HEK293 (cell line): Measurements from ENCODE around the gene GAP43.

Source experiments
- CTCF ChIA-PET: fragments of 350-600 bp; formaldehyde crosslinking; extraction: SDS; loops from one replicate; lab custom pipeline; 2021; ENCODE audit warnings: antibody characterized with exemption; lab: Yijun Ruan, JAX
- POLR2A ChIA-PET: fragments of 300-600 bp; formaldehyde crosslinking; extraction: SDS; loops from one replicate; lab custom pipeline; 2020; ENCODE audit warnings: antibody characterized with exemption, inconsistent platforms; lab: Yijun Ruan, JAX
- H3K27ac ChIP-seq: fragments of 200-500 bp; sonication (Bioruptor generic); 2 replicates; pipeline ENCODE4 v1.5.1; 2014; ENCODE audit warnings: low read depth, low read length, control low read depth, inconsistent platforms; ENCODE audit errors: extremely low read depth
- H3K36me3 ChIP-seq, 2 experiments: fragments of 200-500 bp in 1 of 2; sonication (Bioruptor generic) in 1 of 2; 1 replicate in 1 of 2; 2 replicates in 1 of 2; pipeline ENCODE4 v1.5.1; 2014 to 2017; ENCODE audit warnings: inconsistent platforms in 2 of 2, low read length in 2 of 2; ENCODE audit not compliant: control insufficient read depth in 2 of 2, insufficient read depth in 1 of 2
- H3K4me1 ChIP-seq: fragments of 200-500 bp; sonication (Bioruptor generic); 2 replicates; pipeline ENCODE4 v1.5.1; 2014; ENCODE audit warnings: mild to moderate bottlenecking, low read length, inconsistent platforms; ENCODE audit not compliant: control insufficient read depth, insufficient read depth
- H3K4me3 ChIP-seq: 2 replicates; pipeline ENCODE4 v1.5.1; 2011; ENCODE audit warnings: low read depth, mild to moderate bottlenecking, control low read depth, low read length, moderate library complexity
- H3K9me3 ChIP-seq: fragments of 200-500 bp; sonication (Bioruptor generic); 2 replicates; pipeline ENCODE4 v1.5.1; 2014; ENCODE audit warnings: low read depth, low read length, inconsistent platforms; ENCODE audit not compliant: control insufficient read depth, insufficient read depth
- GFI1B ChIP-seq: fragments of 450-650 bp; formaldehyde crosslinking; IDR thresholded peaks from 2 replicates; pipeline ENCODE4 v1.5.1; 2016; ENCODE audit warnings: missing biosample characterization, missing genetic modification characterization
- KLF10 ChIP-seq: fragments of 450-650 bp; IDR thresholded peaks from 2 replicates; pipeline ENCODE4 v1.5.1; 2018; ENCODE audit warnings: missing biosample characterization, mild to moderate bottlenecking, missing genetic modification characterization
- OSR2 ChIP-seq: fragments of 450-650 bp; formaldehyde crosslinking; IDR thresholded peaks from 2 replicates; pipeline ENCODE4 v1.5.1; 2016; ENCODE audit warnings: missing biosample characterization, missing genetic modification characterization
- ZBTB17 ChIP-seq: fragments of 450-650 bp; formaldehyde crosslinking; IDR thresholded peaks from 2 replicates; pipeline ENCODE4 v1.5.1; 2016; ENCODE audit warnings: missing biosample characterization, missing genetic modification characterization
- ZBTB20 ChIP-seq: fragments of 450-650 bp; formaldehyde crosslinking; IDR thresholded peaks from 2 replicates; pipeline ENCODE4 v1.5.1; 2016; ENCODE audit warnings: missing biosample characterization, missing genetic modification characterization
- ZFP69B ChIP-seq: fragments of 450-650 bp; formaldehyde crosslinking; IDR thresholded peaks from 2 replicates; pipeline ENCODE4 v1.5.1; 2016; ENCODE audit warnings: missing biosample characterization, missing genetic modification characterization
- ZIC2 ChIP-seq: fragments of 450-650 bp; formaldehyde crosslinking; IDR thresholded peaks from 2 replicates; pipeline ENCODE4 v1.5.1; 2016; ENCODE audit warnings: missing biosample characterization, missing genetic modification characterization
- ZNF133 ChIP-seq: fragments of 450-650 bp; formaldehyde crosslinking; IDR thresholded peaks from 2 replicates; pipeline ENCODE4 v1.5.1; 2016; ENCODE audit warnings: missing biosample characterization, missing genetic modification characterization
- ZNF248 ChIP-seq: fragments of 450-650 bp; formaldehyde crosslinking; IDR thresholded peaks from 2 replicates; pipeline ENCODE4 v1.5.1; 2017; ENCODE audit warnings: missing biosample characterization, missing genetic modification characterization
- ZNF366 ChIP-seq: fragments of 450-650 bp; formaldehyde crosslinking; conservative IDR thresholded peaks from 2 replicates; pipeline ENCODE4 v1.5.1; 2016; ENCODE audit warnings: missing biosample characterization, missing genetic modification characterization
- ZNF433 ChIP-seq: fragments of 450-650 bp; formaldehyde crosslinking; IDR thresholded peaks from 2 replicates; pipeline ENCODE4 v1.5.1; 2016; ENCODE audit warnings: missing biosample characterization, missing genetic modification characterization, low read depth
- ZNF48 ChIP-seq: fragments of 450-650 bp; formaldehyde crosslinking; IDR thresholded peaks from 2 replicates; pipeline ENCODE4 v1.5.1; 2016; ENCODE audit warnings: missing biosample characterization, missing genetic modification characterization
- ZNF514 ChIP-seq: fragments of 450-650 bp; formaldehyde crosslinking; IDR thresholded peaks from 2 replicates; pipeline ENCODE4 v1.5.1; 2016; ENCODE audit warnings: missing biosample characterization, missing genetic modification characterization
- ZNF654 ChIP-seq: fragments of 450-650 bp; formaldehyde crosslinking; IDR thresholded peaks from 2 replicates; pipeline ENCODE4 v1.5.1; 2016; ENCODE audit warnings: low read depth, missing biosample characterization, missing genetic modification characterization
- ZNF677 ChIP-seq: fragments of 450-650 bp; IDR thresholded peaks from 2 replicates; pipeline ENCODE4 v1.5.0; 2018; ENCODE audit warnings: missing biosample characterization, mild to moderate bottlenecking, missing genetic modification characterization, moderate library complexity
- ZNF692 ChIP-seq: fragments of 450-650 bp; formaldehyde crosslinking; IDR thresholded peaks from 2 replicates; pipeline ENCODE4 v1.5.1; 2016; ENCODE audit warnings: missing biosample characterization, missing genetic modification characterization
- ZNF747 ChIP-seq: fragments of 450-650 bp; formaldehyde crosslinking; IDR thresholded peaks from 2 replicates; pipeline ENCODE4 v1.5.1; 2016; ENCODE audit warnings: missing biosample characterization, missing genetic modification characterization
- ZNF785 ChIP-seq: fragments of 450-650 bp; formaldehyde crosslinking; IDR thresholded peaks from 2 replicates; pipeline ENCODE4 v1.5.1; 2016; ENCODE audit warnings: missing biosample characterization, missing genetic modification characterization
- ZNF837 ChIP-seq: fragments of 450-650 bp; formaldehyde crosslinking; IDR thresholded peaks from 2 replicates; pipeline ENCODE4 v1.5.1; 2016; ENCODE audit warnings: missing biosample characterization, missing genetic modification characterization
- ZSCAN30 ChIP-seq: fragments of 450-650 bp; IDR thresholded peaks from 2 replicates; pipeline ENCODE4 v1.5.1; 2018; ENCODE audit warnings: missing biosample characterization, mild to moderate bottlenecking, missing genetic modification characterization, moderate library complexity
- TF ChIP-seq, protein P1 (sequence below): fragments of 450-650 bp; formaldehyde crosslinking; IDR thresholded peaks from 2 replicates; pipeline ENCODE4 v1.5.1; 2017; ENCODE audit warnings: missing biosample characterization, missing genetic modification characterization
- TF ChIP-seq, protein P2 (sequence below): fragments of 450-650 bp; formaldehyde crosslinking; IDR thresholded peaks from 2 replicates; pipeline ENCODE4 v1.5.1; 2016; ENCODE audit warnings: missing biosample characterization, missing genetic modification characterization

The GAP43 gene

DNA sequence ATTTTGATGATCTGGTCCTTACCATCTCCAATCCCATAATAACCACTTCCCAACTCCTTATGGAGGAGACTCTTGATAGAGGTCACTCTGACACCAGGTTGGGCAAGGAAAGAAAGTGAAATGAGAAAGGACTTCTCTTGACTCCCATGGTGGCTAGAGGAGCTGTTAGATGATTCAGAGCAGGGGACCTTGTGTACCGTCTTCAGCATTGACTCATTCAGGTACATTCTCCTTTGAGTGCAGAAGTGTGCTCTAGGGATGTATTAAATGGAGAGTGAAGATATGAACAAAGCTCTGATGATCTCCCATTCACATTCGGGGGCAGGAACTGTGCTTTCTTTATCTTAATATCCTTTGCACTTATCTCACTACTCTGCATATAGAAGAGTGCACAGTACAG lies 46.3 kb upstream of the GAP43 start:
- Histone ChIP-seq H3K36me3 (no peaks in the 10 kb centered on the region), H3K9me3 (no peaks in the 10 kb centered on the region), H3K4me3 (no peak overlapping the region), H3K4me1 (no peaks in the 10 kb centered on the region), H3K27ac (no peak overlapping the region)
- POLR2A ChIA-PET = no interaction called here
- no peak for TF ChIP-seq ZNF366
- TF ChIP-seq ZNF747 (tag by site-specific recombination) = no peak
- TF ChIP-seq ZFP69B (tag by site-specific recombination) = no peak
- TF ChIP-seq ZNF514 (tag by site-specific recombination) = no peak
- TF ChIP-seq KLF10 = no peak
- no peak for TF ChIP-seq ZNF48 (tag by site-specific recombination)
- no peak for TF ChIP-seq GFI1B (tag by site-specific recombination)
- no peak for TF ChIP-seq ZBTB20 (tag by site-specific recombination)
- no peak for TF ChIP-seq ZNF785 (tag by site-specific recombination)
- TF ChIP-seq, protein P1, sequence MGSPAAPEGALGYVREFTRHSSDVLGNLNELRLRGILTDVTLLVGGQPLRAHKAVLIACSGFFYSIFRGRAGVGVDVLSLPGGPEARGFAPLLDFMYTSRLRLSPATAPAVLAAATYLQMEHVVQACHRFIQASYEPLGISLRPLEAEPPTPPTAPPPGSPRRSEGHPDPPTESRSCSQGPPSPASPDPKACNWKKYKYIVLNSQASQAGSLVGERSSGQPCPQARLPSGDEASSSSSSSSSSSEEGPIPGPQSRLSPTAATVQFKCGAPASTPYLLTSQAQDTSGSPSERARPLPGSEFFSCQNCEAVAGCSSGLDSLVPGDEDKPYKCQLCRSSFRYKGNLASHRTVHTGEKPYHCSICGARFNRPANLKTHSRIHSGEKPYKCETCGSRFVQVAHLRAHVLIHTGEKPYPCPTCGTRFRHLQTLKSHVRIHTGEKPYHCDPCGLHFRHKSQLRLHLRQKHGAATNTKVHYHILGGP (tag by site-specific recombination) = no peak
- TF ChIP-seq ZBTB17 (tag by site-specific recombination) = no peak
- TF ChIP-seq, protein P2, sequence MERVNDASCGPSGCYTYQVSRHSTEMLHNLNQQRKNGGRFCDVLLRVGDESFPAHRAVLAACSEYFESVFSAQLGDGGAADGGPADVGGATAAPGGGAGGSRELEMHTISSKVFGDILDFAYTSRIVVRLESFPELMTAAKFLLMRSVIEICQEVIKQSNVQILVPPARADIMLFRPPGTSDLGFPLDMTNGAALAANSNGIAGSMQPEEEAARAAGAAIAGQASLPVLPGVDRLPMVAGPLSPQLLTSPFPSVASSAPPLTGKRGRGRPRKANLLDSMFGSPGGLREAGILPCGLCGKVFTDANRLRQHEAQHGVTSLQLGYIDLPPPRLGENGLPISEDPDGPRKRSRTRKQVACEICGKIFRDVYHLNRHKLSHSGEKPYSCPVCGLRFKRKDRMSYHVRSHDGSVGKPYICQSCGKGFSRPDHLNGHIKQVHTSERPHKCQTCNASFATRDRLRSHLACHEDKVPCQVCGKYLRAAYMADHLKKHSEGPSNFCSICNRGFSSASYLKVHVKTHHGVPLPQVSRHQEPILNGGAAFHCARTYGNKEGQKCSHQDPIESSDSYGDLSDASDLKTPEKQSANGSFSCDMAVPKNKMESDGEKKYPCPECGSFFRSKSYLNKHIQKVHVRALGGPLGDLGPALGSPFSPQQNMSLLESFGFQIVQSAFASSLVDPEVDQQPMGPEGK (tag by site-specific recombination) = no peak
- TF ChIP-seq OSR2 = no peak
- no peak for TF ChIP-seq ZSCAN30 (tag by site-specific recombination)
- no peak for TF ChIP-seq ZNF248 (tag by site-specific recombination)
- TF ChIP-seq ZIC2 (tag by site-specific recombination) = no peak
- no peak for TF ChIP-seq ZNF654 (tag by site-specific recombination)
- TF ChIP-seq ZNF433 = no peak
- TF ChIP-seq ZNF133 = no peak
- TF ChIP-seq ZNF692 = no peak
- CTCF ChIA-PET = interaction anchor here (0.6 kb wide), 1 partner anchor 65 kb away, joined by 4 read pairs; no protein-coding TSS in a partner anchor

GRCh38 chr3:115578331-115578730 lies 45.0 kb upstream of the GAP43 start:
- Histone ChIP-seq H3K4me3 (no peak overlapping the region), H3K4me1 (no peaks in the 10 kb centered on the region), H3K27ac (no peak overlapping the region), H3K9me3 (no peaks in the 10 kb centered on the region), H3K36me3 (no peaks in the 10 kb centered on the region)
- ChIA-PET POLR2A (no interaction called here), CTCF (no interaction called here)
- TF ChIP-seq ZSCAN30 (tag by site-specific recombination) (no peak), ZNF837 (tag by site-specific recombination) (no peak), ZNF677 (tag by site-specific recombination) (no peak)
